Hematopoietic multipotent progenitor cell treated with erythropoietin and hydrocortisone succinate and interleukin-3 and kit ligand, for 4 days (in vitro differentiated cells): ENCODE data around the gene UNC45B.
A peak's percentile ranks its signal among the peaks of the same experiment; 100 is the strongest.
"Not testable (repeated sequence)": the region's sequence is repeated elsewhere in the genome, so short reads cannot be mapped to it uniquely, and the experiment has no call there.

ENCODE experiments used
- DNase-seq: peaks from one replicate; pipeline ENCODE4 v3.0.0-alpha.2; 2015

Gene UNC45B

DNA sequence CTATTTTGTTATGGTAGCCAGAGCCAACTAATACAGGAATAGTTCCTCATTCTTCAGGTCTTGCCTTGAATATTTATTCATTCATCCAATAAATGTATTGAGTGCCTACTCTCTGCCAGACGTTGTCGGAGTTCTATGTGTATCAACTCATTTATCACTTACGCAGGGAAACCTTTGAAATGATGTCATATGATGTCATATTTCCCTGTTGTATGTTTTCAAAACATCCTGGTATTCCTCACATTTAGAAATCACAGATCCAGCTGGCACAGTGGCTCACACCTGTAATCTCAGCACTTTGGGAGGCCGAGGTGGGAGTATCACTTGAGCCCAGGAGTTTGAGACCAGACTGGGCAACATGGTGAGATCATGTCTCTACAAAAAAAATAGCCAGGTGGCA is 2.8 kb upstream of the UNC45B start:
- DNase-seq = no peak

DNA sequence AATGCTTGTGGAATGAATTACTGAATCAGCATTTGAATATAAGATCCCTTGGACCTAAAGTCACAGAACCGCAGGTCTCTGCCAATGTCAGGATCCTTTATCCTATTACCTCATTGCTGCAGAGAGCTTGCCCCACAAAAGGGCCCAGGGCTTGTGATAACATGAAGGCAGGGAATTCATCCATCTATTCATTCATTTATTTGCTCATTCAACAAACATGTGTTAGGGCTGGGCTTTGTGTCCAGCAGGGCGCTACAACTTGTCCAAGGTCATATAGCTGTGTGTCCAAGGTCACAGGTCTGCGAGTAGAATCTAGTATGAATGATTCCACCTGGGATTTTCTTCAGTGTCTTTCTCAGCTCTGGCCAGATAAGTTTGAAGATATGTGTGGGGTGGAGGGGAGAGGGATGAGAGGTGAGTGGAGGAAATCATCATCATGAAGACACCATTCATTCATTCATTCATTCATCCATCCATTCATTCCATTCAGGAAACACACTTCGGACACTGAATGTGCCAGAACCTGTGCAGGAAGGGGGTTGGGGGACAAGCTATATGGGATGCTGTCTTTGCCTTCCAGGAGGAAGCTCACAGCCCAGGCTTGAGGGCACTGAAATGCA is 1.3 kb upstream of the UNC45B start:
- no peak for DNase-seq

DNA sequence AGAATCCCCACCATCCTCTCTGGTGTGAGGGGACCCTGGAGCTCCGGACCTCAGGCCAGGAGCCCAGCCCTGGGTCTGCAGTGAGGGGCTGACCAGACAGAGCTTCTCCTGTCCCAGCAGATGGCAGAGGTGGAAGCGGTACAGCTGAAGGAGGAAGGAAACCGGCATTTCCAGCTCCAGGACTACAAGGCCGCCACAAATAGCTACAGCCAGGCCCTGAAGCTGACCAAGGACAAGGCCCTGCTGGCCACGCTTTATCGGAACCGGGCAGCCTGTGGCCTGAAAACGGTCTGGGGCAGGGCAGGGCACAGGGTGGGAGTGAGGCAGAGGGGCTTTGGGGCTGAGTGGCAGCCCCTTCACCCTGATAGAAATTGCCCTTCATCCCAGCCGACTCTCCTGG is 527 bp downstream of the UNC45B start:
- DNase-seq = no peak

DNA sequence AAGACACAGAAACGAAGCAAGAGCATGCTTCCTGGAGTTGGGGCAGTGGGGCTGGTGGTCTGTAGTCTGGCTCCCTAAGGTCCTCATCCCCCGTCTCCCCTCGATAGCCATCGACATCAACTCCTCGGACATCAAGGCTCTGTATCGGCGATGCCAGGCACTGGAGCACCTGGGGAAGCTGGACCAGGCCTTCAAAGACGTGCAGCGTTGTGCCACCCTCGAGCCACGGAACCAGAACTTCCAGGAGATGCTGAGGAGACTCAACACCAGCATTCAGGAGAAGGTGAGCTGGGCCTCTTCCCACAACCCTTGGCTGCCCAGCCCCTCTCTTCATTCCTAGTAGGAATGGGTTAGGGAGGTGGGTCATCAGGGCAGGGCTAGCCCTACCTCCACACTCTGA is 2.3 kb downstream of the UNC45B start:
- no peak for DNase-seq

DNA sequence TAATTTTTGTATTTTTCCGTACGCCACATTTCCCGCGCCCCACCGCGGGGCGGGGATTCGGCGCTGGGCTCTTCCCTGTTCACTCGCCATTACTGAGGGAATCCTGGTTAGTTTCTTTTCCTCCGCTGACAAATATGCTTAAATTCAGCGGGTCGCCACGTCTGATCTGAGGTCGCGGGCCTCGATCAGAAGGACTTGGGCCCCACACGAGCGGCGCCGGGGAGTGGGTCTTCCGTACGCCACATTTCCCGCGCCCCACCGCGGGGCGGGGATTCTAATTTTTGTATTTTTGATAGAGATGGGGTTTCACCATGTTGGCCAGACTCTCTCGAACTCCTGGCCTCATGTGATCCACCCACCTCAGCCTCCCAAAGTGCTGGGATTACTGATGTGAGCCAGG is 3.5 kb downstream of the UNC45B start:
- DNase-seq = not testable (repeated sequence)

DNA sequence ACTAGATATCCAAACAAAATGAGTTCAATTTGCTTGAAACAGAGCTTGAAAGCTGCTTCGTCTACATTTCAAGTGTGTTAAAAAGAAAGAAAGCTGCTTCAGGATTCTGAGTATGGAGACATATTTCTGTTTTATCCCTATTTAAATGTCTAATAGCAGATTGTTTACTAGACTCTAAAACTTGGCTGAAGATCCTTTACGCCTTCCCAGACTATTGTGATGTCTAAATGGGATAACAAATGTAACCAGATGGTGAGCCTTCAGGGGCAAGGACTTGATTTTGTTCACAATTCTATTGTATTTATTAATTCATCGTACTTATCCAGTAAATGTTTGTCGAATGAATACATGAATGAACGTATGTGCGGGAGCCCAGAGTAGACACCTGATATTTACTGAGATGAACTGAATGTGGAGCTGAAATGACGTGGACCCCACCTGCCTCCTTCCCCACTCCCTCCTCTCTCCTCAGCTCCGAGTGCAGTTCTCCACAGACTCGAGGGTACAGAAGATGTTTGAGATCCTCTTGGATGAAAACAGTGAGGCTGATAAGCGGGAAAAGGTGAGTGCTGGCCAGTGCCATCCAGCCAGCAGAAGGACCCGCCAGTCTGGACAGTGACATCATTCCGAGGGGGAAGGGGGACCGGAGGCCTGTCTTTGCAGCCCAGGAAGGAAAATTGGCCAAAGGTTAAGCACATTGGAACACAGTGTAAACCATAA is 5.0 kb downstream of the UNC45B start:
- DNase-seq = no peak

DNA sequence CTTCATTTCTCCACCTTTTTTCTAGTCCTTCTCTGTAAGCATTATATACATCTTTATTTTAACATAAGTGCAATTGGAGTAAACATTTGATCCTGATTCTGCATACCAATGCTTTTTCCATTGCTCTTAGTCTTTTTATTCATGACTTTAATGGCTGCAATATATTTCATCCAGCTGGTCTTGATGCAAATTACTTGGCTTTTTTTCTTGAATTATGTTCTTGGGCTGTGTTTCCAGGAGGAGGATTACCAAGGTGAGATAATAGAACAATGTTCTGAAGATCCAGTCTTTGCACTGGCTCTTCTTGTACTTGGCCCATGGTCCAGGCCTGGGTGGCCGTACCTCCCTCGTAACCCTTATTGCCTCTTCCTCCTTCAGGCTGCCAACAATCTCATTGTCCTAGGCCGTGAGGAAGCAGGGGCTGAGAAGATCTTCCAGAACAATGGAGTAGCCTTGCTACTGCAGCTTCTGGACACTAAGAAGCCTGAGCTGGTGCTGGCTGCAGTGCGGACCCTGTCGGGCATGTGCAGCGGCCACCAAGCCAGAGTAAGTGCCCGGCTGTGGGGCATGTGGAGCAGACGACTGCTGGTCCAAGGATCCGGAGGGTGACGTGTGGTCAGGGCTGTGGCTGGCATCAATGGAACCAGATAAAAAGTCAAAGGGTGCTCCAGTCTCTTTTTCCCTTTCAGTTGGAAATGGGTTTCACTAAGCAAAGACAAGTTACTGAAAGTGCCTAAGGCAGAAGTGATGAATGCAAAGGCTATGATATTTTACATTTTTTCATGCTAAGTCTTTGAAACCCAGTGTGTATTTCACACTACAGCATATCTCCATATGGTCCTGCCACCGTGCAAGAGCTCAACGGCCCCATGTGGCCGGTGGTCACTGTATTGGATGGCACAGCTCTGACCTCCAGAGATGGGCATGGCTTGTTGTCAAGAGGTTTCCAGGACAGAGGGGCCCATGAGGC is 6.9 kb downstream of the UNC45B start:
- no peak for DNase-seq

DNA sequence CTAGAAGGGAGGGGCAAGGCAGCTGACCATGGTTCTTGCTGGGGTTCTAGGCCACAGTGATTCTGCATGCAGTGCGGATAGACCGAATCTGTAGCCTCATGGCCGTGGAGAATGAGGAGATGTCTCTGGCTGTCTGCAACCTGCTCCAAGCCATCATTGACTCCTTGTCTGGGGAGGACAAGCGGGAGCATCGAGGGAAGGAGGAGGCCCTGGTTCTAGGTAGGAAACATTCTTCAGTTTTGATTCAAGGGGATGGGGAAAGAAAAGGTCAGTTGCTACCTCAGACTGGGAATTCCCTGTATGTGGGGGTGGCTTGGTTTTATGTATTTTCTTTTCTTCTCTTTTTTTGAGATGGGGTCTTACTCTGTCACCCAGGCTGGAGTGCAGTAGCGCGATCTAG is 7.6 kb downstream of the UNC45B start:
- DNase-seq = no peak

DNA sequence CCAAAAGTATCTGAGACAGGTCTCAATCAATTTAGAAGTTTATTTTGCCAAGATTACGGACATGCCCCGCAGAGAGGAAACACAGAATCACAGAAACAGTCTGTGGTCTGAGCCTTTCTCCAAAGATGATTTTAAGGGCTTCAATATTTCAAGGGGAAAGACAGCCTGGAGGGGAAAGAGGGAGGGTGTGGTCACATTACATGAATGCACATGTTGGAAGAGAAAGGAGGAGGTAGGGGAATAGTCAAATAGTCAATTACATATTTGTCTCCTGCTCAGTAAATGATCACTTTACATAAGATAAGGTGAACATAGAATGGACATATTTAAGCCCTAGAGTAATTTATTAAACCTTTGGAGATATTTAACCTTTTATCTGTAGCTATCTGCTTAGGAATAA is 12.3 kb downstream of the UNC45B start:
- no peak for DNase-seq

DNA sequence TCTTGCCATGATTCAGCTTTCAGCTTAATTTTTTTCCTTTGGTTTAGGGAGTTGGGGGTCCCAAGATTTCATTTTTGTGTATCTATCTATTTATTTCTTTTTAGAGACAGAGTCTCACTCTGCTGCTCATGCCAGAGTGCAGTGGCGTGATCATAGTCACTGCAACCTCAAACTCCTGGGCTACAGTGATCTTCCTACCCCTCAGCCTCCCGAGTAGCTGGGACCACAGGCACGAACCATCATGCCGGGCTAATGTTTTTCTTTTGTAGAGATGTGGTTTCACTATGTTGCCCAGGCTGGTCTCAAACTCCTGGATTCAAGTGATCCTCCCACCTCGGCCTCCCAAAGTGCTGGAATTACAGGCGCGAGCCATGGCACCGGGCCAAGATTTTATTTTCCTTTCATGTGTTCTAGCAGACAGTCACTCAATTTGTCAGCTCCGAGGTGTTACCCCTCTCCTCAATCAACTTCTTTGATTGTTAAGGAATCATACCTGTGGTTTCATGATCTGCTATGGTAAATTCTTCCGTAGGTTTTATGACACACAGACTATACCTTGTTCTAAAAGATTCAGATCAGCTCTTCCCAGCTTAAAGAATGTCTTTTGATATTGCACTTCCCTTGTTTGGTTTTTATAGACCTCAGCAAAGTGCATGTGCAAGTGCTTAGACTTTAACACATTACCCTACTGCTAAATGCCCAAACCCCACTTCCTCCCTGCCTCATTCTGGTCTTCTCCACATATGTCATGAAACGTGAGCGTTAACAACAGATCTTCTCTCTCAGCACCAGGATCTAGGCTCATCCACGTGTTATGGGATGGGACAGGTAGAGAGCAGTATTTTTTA is 13.0 kb downstream of the UNC45B start:
- DNase-seq = no peak

DNA sequence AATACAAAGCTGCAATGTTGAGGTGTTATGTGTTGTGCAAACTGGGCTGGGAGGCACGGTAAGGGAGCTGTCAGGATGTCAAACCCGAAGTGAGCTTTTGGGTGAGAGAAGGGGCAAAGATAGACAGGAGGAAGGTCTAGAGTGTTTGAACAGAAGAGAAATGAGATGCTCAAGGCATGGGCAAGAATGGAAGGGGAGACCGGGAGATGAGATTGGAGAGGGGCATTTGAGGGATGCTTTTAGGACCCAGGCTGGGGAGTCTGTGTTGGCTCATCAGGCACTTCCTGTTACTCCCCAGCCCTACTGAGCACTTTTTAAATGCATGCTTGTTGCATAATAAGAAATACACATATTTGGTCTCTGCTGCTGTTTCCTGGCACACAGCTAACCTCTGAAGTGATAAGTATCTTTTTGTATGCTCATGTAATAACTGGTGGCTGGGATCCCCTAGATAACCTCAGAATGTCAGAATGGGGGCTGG is 13.7 kb downstream of the UNC45B start:
- peak; percentile 80 for DNase-seq

DNA sequence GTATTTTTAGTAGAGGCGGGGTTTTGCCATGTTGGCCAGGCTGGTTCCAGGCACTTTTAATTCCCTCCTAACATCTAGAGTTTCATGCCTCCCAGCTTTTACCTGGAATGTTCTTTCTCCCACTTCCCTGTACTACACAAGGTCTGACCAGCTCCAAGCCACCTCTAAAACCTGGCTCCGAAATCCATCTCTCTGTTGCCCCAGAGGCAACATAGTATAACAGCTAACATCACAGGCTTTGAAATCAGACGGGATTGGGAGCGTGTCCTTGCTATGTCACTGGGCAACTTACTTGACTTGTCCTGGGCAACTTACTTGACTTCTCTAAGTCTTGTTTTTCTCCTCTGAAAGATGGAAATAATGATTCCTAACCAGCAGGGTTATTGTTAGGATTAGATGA is 15.1 kb downstream of the UNC45B start:
- DNase-seq = no peak

DNA sequence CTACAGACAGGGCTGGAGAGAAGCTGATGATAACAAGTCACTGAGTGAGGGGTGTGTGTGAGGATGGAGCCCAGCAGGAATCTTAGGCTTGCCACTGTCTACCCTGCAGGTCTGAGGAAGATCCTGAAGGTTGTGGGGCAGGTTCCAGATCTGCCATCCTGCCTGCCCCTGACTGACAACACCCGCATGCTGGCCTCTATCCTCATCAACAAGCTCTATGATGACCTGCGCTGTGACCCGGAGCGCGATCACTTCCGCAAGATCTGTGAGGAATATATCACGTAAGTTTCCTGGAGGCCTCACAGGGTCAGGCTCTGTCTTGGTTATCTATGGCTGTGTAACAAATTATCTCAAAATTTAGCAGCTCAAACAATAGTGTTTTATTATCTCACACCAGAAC is 16.3 kb downstream of the UNC45B start:
- no peak for DNase-seq

DNA sequence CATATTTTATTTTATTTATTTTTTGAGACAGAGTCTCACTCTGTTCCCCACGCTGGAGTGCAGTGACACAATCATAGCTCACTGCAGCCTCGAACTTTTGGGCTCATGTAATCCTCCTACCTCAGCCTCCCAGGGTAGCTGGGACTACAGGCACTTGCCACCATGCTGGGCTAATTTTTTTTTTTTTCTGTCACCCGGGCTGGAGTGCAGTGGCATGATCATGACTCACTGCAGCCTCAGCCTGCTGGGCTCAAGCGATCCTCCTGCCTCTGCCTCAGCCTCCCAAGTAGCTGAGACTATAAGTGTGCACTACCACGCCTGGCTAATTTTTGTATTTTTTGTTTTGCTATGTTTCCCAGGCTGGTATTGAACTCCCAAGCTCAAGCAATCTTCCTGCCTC is 17.1 kb downstream of the UNC45B start:
- DNase-seq = no peak

DNA sequence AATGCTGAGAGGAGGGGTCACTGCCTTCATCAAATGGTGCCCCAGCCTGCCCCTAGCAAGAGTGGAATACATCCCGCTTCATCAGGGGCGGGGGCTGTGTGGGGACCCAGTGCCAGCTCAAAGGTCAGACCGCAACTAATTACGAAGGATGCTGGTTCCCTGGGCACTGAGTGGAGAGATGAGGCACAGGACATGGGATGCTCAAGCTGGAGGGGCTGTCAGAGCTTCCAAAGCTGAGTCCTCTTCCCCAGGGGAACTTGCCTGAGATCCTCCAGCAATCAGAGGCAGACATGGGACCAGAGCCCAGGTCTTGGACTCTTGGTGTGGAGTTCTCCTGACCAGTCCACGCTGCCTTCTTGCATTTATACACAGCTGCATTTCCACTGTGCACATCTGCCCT is 18.9 kb downstream of the UNC45B start:
- DNase-seq = no peak

DNA sequence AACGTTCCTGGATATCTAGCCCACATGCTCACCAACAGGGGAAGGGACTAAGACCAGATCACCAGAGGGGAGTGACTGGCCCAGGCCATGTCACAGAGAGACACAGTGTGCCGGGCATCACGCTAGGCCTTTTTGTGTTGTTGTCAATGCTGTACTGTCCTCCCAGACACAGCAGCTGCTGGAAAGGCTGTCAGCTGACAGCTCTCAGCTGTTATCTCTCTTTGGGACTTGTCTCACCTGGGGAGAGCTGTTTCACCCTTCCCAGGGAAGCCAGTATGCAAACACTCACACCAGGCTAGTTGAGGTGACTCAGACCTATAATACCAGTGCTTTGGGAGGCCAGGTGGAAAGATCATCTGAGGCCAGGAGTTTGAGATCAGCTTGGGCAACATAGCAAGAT is 19.4 kb downstream of the UNC45B start:
- no peak for DNase-seq

DNA sequence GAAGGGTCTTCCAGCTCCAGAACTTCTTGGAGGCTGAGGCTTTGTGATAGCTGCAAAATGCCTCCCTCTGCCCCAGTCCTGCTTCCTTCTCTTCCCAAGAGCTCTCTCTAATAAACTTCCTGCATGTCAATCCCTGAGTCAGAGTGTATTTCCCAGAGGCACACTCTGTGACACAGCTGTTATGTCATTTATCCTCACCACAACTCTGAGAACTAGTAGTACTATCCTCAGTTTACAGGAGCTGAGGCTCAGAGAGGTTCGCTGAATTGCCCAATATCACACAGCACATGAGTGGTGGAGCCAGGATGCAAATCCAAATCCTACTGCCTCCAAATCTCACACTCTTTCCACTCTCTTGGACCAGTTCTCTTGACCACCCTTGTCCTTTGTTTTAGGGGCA is 20.0 kb downstream of the UNC45B start:
- no peak for DNase-seq

DNA sequence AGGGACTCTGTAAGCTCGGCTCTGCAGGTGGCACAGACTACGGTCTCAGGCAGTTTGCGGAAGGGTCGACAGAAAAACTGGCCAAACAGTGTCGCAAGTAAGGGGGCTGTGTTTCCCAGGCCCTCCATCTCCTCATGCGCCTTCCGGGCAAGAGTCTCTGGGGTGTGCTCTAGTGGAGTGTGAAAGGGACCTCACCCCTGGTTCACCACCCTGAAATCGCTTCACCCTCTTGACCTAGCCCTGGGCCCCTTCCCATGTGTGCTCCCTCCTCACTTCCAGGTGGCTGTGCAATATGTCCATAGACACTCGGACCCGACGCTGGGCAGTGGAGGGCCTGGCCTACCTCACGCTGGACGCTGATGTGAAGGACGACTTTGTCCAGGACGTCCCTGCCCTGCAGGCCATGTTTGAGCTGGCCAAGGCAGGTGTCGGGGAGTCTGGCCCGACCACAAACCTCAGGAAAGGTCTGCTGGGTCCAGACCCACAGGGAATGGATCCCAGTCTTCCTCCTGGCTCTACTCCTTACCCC is 22.3 kb downstream of the UNC45B start:
- no peak for DNase-seq

DNA sequence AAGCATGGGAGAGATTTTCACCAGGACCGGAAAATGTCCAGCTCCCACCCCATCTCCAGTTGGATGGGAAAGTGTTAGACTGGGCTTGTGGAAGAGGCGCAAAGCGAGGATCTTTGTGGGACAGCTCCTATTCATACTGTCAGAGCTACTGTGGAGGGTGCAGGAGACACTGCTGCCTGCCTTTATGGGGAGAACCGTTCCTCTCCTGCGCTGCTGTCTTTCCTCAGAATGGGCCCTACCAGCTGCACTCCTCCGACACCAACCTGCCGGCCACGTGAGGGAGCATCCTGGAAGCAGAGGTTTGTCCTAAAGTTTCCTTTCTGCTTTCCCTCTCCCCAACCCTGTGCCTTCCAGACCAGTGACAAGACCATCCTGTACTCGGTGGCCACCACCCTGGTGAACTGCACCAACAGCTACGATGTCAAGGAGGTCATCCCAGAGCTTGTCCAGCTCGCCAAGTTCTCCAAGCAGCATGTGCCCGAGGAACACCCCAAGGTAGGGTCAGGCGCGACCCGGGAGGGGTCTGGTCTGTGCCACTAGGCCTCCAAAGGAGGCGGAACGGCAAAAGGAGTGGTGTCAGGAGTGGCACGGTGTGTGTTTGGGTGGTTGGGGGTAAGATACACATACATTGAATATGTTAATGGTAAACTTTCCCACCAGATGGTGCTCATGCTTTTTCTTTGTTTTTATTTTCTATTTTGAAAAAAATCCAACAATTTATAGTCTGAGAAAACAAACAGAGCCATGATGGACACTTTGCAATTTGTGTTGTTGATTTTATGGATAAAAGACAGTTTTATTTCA is 23.6 kb downstream of the UNC45B start:
- DNase-seq = peak; percentile 62

DNA sequence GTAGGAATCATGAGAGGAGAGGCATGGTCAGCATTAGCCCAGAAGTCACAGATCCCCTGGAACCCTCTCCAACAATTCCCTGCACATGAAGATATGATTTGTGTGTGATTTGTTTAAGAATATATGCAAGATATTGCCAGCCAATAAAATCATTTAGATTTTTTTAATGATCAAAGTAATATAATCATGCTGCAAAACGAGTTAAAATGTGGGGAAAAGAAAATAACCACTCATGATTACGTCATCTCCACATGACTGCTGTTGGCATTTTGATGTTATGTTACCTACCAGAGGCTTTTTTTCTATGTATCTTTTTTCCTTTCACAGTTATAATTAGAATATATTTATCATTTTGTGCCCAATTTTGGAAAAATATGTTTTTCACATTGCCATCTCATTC is 24.2 kb downstream of the UNC45B start:
- DNase-seq = peak; percentile 22

DNA sequence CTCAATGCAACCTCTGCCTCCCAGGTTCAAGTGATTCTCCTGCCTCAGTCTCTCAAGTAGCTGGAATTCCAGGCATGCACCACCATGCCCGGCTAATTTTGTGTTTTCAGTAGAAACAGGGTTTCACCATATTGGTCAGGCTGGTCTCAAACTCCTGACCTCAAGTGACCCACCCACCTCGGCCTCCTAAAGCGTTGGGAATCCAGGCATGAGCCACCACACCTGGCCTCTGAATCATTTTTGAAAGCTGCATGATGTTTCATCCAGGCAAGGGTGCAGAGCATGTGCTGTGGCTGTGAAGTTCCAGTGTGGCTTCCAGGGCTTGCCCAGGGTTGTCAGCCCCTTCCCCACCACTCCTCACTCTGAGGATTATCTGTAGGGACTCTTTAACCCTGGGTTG is 24.7 kb downstream of the UNC45B start:
- not testable (repeated sequence) for DNase-seq
